Activated T-helper 17 cell treated with anti-CD3 and anti-CD28 coated beads, Interleukin-2, amount 50 U/mL, for 72 hours (primary cell): Measurements from ENCODE around the gene SLC22A4. TPM values are rescaled to one million over a fixed set of nuclear protein-coding genes. Genes with fewer than 3 reads are reported as not detected.

ENCODE experiments used
- ATAC-seq: fragments of 150-1000 bp; cut with Tn5 transposase; replicated peaks from 2 replicates; pipeline ENCODE4 v1.10.0; 2021; ENCODE audit warnings: mild to moderate bottlenecking, moderate library complexity
- H3K27ac Mint-ChIP-seq: one replicate; pipeline ENCODE4 v1.8.0; 2022; ENCODE audit warnings: mixed read lengths
- H3K27me3 Mint-ChIP-seq: one replicate; pipeline ENCODE4 v1.8.0; 2022; ENCODE audit warnings: mixed read lengths
- H3K36me3 Mint-ChIP-seq: one replicate; pipeline ENCODE4 v1.8.0; 2022; ENCODE audit warnings: low read depth, mild to moderate bottlenecking, mixed read lengths
- H3K4me1 Mint-ChIP-seq: one replicate; pipeline ENCODE4 v1.8.0; 2022; ENCODE audit warnings: mixed read lengths
- H3K4me3 Mint-ChIP-seq: one replicate; pipeline ENCODE4 v1.8.0; 2022; ENCODE audit warnings: mild to moderate bottlenecking, mixed read lengths
- H3K9me3 Mint-ChIP-seq: one replicate; pipeline ENCODE4 v1.8.0; 2022; ENCODE audit warnings: mixed read lengths
- total RNA-seq, 2 donors: library from RNA; stranded (reverse); gene quantifications; one replicate each; pipeline ENCODE4 v1.2.3, GENCODE V29; 2022

SLC22A4 gene
- total RNA-seq, 2 donors from 2014 or later: 0.58 to 0.93 TPM

GRCh38 chr5:132297211-132297940 is 3.2 kb downstream of the SLC22A4 start:
- no peak overlapping the region for H3K4me3 Mint-ChIP-seq
- H3K27ac Mint-ChIP-seq: no peak overlapping the region
- H3K4me1 Mint-ChIP-seq: peaks cover 13% of the 10 kb centered on the region
- no peaks in the 10 kb centered on the region for H3K9me3 Mint-ChIP-seq
- H3K27me3 Mint-ChIP-seq: no peaks in the 10 kb centered on the region
- no peak for ATAC-seq
- H3K36me3 Mint-ChIP-seq: no peaks in the 10 kb centered on the region

GRCh38 chr5:132298298-132299212 is 4.4 kb downstream of the SLC22A4 start:
- Mint-ChIP-seq H3K4me1 (peaks cover 13% of the 10 kb centered on the region), H3K27me3 (no peaks in the 10 kb centered on the region), H3K4me3 (no peak overlapping the region), H3K36me3 (no peaks in the 10 kb centered on the region), H3K9me3 (no peaks in the 10 kb centered on the region), H3K27ac (no peak overlapping the region)
- no peak for ATAC-seq

- Mint-ChIP-seq H3K27me3 (no peaks in the 10 kb centered on the region), H3K36me3 (no peaks in the 10 kb centered on the region), H3K4me1 (peaks cover 10% of the 10 kb centered on the region), H3K4me3 (no peak overlapping the region), H3K9me3 (no peaks in the 10 kb centered on the region), H3K27ac (no peak overlapping the region)
- ATAC-seq: no peak
Observed at GRCh38 chr5:132299917-132300316, 5.7 kb downstream of the SLC22A4 start.

DNA sequence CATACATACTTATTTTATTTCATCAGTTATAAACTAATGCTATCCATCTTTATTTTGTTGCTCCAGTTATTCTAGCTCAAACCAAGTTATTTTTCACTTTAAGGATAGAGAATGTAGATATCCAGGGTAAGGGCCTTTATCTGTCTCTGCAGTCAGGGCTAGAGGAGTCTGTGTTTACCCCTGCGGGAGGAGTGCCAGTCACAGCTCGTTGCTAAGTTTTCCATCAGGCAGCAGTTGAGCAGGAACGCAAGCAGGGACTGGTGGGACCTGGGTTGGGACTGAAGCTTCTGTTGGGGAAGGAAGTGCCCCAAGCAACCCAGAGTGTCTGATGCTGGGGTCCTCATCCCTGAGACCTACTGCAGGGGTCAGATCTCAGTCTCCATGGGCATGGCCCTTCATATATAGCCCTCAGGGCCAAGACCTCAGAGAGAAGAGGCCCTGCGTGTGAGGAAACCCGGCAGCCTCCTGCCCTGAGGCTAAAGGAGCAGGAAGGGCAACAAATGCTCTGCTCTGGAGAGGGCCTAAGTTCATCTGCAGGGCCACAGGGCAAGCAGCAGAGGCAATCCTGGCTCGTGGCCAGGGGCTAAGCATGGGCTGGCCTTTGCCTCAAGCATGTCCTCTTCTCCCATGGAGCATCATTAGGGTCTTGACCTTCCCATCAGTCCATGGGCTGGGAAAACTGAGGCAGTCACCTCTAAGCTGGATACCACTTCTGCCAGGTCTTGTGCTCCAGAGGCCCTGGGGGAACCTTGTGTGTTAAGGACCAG is 6.6 kb downstream of the SLC22A4 start:
- Mint-ChIP-seq H3K4me1 (peaks cover 7% of the 10 kb centered on the region), H3K36me3 (no peaks in the 10 kb centered on the region), H3K27ac (no peak overlapping the region), H3K4me3 (no peak overlapping the region), H3K27me3 (no peaks in the 10 kb centered on the region), H3K9me3 (peaks cover 6% of the 10 kb centered on the region)
- no peak for ATAC-seq

- Mint-ChIP-seq H3K27me3 (no peaks in the 10 kb centered on the region), H3K4me3 (no peak overlapping the region), H3K27ac (no peak overlapping the region), H3K9me3 (peaks cover 6% of the 10 kb centered on the region), H3K36me3 (no peaks in the 10 kb centered on the region), H3K4me1 (peaks cover 5% of the 10 kb centered on the region)
- ATAC-seq: no peak
Observed at GRCh38 chr5:132301344-132302271, 7.4 kb downstream of the SLC22A4 start.

DNA sequence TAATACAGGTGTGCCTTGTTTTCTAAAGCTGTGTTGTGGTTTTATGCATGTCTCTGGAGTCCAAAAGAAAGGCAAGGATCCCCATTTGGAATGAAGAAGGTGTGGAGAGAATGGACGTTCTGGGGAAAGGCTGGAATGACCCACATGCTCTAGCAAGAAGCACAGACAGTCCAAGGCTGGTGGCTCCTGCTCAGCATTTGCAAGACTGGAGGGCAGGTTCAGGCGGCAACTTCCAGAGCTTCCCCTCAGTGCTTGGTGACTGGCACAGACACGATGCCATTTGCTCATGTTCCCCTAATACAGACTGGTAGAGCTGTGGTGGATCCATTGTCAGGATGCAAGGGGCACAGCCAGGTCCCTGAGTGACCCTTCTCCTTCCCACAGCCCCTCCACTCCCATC is 8.2 kb downstream of the SLC22A4 start:
- no peaks in the 10 kb centered on the region for H3K27me3 Mint-ChIP-seq

GRCh38 chr5:132303589-132303988 is 9.4 kb downstream of the SLC22A4 start:
- no peak overlapping the region for H3K4me3 Mint-ChIP-seq
- no peaks in the 10 kb centered on the region for H3K36me3 Mint-ChIP-seq
- no peak for ATAC-seq
- peaks cover 6% of the 10 kb centered on the region for H3K9me3 Mint-ChIP-seq
- H3K4me1 Mint-ChIP-seq: no peaks in the 10 kb centered on the region
- no peak overlapping the region for H3K27ac Mint-ChIP-seq
- no peaks in the 10 kb centered on the region for H3K27me3 Mint-ChIP-seq

More for the DNA sequence above, 8.2 kb downstream of the SLC22A4 start:
- Mint-ChIP-seq H3K4me1 (peaks cover 5% of the 10 kb centered on the region), H3K4me3 (no peak overlapping the region), H3K36me3 (no peaks in the 10 kb centered on the region), H3K27ac (no peak overlapping the region), H3K9me3 (peaks cover 6% of the 10 kb centered on the region)
- ATAC-seq: no peak

DNA sequence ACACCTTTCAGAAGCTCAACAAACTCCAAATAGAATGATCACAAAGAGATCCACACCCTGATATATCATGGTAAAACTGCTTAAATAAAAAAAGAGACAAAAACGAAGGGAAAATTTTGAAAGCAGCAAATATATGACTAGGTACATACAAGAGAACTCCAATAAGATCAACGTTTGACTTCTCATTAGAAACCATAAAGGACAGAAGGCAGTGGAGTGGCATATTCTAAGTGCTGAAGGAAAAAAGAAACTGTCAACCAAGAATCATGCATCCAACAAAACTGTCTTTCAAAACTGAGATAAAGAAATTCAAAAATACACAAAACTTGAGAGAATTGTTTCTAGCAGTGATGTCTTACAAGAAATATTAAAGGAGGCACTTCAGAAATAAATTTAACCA is 11.2 kb downstream of the SLC22A4 start:
- Mint-ChIP-seq H3K36me3 (no peaks in the 10 kb centered on the region), H3K9me3 (peaks cover 6% of the 10 kb centered on the region), H3K4me1 (no peaks in the 10 kb centered on the region), H3K27ac (no peak overlapping the region), H3K4me3 (no peak overlapping the region), H3K27me3 (no peaks in the 10 kb centered on the region)
- no peak for ATAC-seq

GRCh38 chr5:132308701-132309100 is 14.5 kb downstream of the SLC22A4 start:
- H3K27ac Mint-ChIP-seq: no peak overlapping the region
- ATAC-seq: no peak
- H3K4me3 Mint-ChIP-seq: no peak overlapping the region
- H3K9me3 Mint-ChIP-seq: peaks cover 6% of the 10 kb centered on the region
- no peaks in the 10 kb centered on the region for H3K36me3 Mint-ChIP-seq
- no peaks in the 10 kb centered on the region for H3K27me3 Mint-ChIP-seq
- no peaks in the 10 kb centered on the region for H3K4me1 Mint-ChIP-seq

- H3K27ac Mint-ChIP-seq: no peak overlapping the region
- H3K27me3 Mint-ChIP-seq: no peaks in the 10 kb centered on the region
- peaks cover 6% of the 10 kb centered on the region for H3K9me3 Mint-ChIP-seq
- no peaks in the 10 kb centered on the region for H3K4me1 Mint-ChIP-seq
- no peaks in the 10 kb centered on the region for H3K36me3 Mint-ChIP-seq
- ATAC-seq: no peak
- no peak overlapping the region for H3K4me3 Mint-ChIP-seq
Observed at GRCh38 chr5:132309679-132310078, 15.5 kb downstream of the SLC22A4 start.

GRCh38 chr5:132310141-132310834 is 16.1 kb downstream of the SLC22A4 start:
- no peaks in the 10 kb centered on the region for H3K4me1 Mint-ChIP-seq

DNA sequence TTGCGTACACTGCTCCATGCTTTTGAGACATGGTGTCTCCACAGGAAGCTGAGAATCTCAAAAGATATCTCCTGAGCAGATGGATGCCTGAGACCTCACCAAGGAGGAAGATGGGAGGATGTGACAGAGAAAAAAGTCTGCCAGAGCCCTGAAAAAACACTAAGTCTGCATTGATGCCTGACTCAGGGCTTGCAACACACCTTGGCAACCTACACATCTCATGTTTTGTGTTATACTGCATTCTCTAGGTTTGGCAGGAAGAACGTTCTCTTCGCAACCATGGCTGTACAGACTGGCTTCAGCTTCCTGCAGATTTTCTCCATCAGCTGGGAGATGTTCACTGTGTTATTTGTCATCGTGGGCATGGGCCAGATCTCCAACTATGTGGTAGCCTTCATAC is 19.2 kb downstream of the SLC22A4 start:
- Mint-ChIP-seq H3K9me3 (no peaks in the 10 kb centered on the region), H3K27ac (no peak overlapping the region), H3K36me3 (no peaks in the 10 kb centered on the region), H3K4me1 (no peaks in the 10 kb centered on the region), H3K27me3 (no peaks in the 10 kb centered on the region), H3K4me3 (no peak overlapping the region)
- ATAC-seq: no peak

More at GRCh38 chr5:132310141-132310834, 16.1 kb downstream of the SLC22A4 start:
- no peak overlapping the region for H3K4me3 Mint-ChIP-seq
- no peaks in the 10 kb centered on the region for H3K27me3 Mint-ChIP-seq
- no peak overlapping the region for H3K27ac Mint-ChIP-seq
- no peaks in the 10 kb centered on the region for H3K36me3 Mint-ChIP-seq
- no peak for ATAC-seq
- H3K9me3 Mint-ChIP-seq: peaks cover 2% of the 10 kb centered on the region

GRCh38 chr5:132313961-132314432 is 19.8 kb downstream of the SLC22A4 start:
- Mint-ChIP-seq H3K27ac (no peak overlapping the region), H3K4me1 (no peaks in the 10 kb centered on the region), H3K36me3 (no peaks in the 10 kb centered on the region), H3K4me3 (no peak overlapping the region), H3K27me3 (no peaks in the 10 kb centered on the region), H3K9me3 (no peaks in the 10 kb centered on the region)
- ATAC-seq: no peak
